Measurements from ENCODE around the gene TMEM8B.

- no peak for TF ChIP-seq CTCF (conservative IDR thresholded peaks at IDR 0.05)
- TF ChIP-seq EZH2 (IDR thresholded peaks at IDR 0.05; ENCODE audit: low read depth) = no peak
Observed at GRCh38 chr9:35822926-35823325, 6.1 kb upstream of the TMEM8B start.
